PC-3 (cell line): Measurements from ENCODE around the gene OSBPL2.

Experiments used
- EZH2 ChIP-seq: fragments of 300-600 bp; sonication (generic); IDR thresholded peaks from one replicate; pipeline ENCODE4 v1.6.1; 2017; ENCODE audit warnings: antibody characterized with exemption, mild to moderate bottlenecking, low read length; ENCODE audit not compliant: unreplicated experiment
- EZH2phosphoT487 ChIP-seq: fragments of 300-600 bp; sonication (generic); IDR thresholded peaks from 2 replicates; pipeline ENCODE4 v1.6.1; 2018; ENCODE audit warnings: mild to moderate bottlenecking, antibody characterized with exemption, low read length, borderline replicate concordance
- TF ChIP-seq, protein P1 (sequence below): fragments of 300-600 bp; sonication (generic); conservative IDR thresholded peaks from 2 replicates; pipeline ENCODE4 v1.5.1; 2017; ENCODE audit warnings: antibody characterized with exemption, low read depth, mild to moderate bottlenecking, low read length

- TF ChIP-seq, protein P1, sequence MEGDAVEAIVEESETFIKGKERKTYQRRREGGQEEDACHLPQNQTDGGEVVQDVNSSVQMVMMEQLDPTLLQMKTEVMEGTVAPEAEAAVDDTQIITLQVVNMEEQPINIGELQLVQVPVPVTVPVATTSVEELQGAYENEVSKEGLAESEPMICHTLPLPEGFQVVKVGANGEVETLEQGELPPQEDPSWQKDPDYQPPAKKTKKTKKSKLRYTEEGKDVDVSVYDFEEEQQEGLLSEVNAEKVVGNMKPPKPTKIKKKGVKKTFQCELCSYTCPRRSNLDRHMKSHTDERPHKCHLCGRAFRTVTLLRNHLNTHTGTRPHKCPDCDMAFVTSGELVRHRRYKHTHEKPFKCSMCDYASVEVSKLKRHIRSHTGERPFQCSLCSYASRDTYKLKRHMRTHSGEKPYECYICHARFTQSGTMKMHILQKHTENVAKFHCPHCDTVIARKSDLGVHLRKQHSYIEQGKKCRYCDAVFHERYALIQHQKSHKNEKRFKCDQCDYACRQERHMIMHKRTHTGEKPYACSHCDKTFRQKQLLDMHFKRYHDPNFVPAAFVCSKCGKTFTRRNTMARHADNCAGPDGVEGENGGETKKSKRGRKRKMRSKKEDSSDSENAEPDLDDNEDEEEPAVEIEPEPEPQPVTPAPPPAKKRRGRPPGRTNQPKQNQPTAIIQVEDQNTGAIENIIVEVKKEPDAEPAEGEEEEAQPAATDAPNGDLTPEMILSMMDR, result no peak
- no peak for TF ChIP-seq EZH2
- TF ChIP-seq EZH2phosphoT487, result no peak
Measured at GRCh38 chr20:62198931-62199330, 39.4 kb upstream of the OSBPL2 start.
